ENCODE results near the gene STK32A. TPM values are rescaled to one million over a fixed set of nuclear protein-coding genes. Genes with fewer than 3 reads are reported as not detected.

STK32A gene
- total RNA-seq, 1 experiment from 2014 or later, result 1.3 TPM

GRCh38 chr5:147372191-147372590 is 137.4 kb downstream of the STK32A start:
- Mint-ChIP-seq H3K9me3 (no peaks in the 10 kb centered on the region), H3K4me3 (no peak overlapping the region), H3K27ac (no peak overlapping the region), H3K4me1 (peaks cover 5 to 6% of the 10 kb centered on the region in 2 experiments), H3K36me3 (ENCODE audit: insufficient read depth in 1 of 3, low read depth in 3 of 3) (no peaks in the 10 kb centered on the region), H3K27me3 (ENCODE audit: low read depth) (no peaks in the 10 kb centered on the region)
- H2BK20ac ChIP-seq (ENCODE audit: low read depth, low read length, poor library complexity, severe bottlenecking), result no peak overlapping the region
- no peak overlapping the region for H3K9ac ChIP-seq (ENCODE audit: extremely low read depth, insufficient read length, low read length)
- H2AK5ac ChIP-seq (ENCODE audit: insufficient read length, low read length), result no peak overlapping the region
- H3K56ac ChIP-seq (ENCODE audit: insufficient read length, low read depth, low read length), result no peak overlapping the region
- no peak for TF ChIP-seq CTCF (conservative IDR thresholded peaks at IDR 0.05)
- no peaks in the 10 kb centered on the region for H3K4me1 ChIP-seq (ENCODE audit: insufficient read depth, low read length)
- no peak overlapping the region for H4K91ac ChIP-seq (ENCODE audit: insufficient read length, low read depth, low read length)
- H4K8ac ChIP-seq (replicated peaks; ENCODE audit: insufficient read length, low read depth, low read length), result no peak overlapping the region
- no peak overlapping the region for H3T11ph ChIP-seq (ENCODE audit: low read length)
- H3K79me2 ChIP-seq (ENCODE audit: insufficient read depth, low read length), result no peaks in the 10 kb centered on the region
- H2BK120ac ChIP-seq (ENCODE audit: low read depth, low read length, poor library complexity, severe bottlenecking), result no peak overlapping the region
- H4K5ac ChIP-seq (ENCODE audit: insufficient read length, low read depth, low read length), result no peak overlapping the region
- no peaks in the 10 kb centered on the region for H3K23me2 ChIP-seq (ENCODE audit: insufficient read length, low read depth, low read length, poor library complexity, severe bottlenecking)
- no peak overlapping the region for H2BK5ac ChIP-seq (ENCODE audit: insufficient read length, low read length)
- H3K9me3 ChIP-seq (ENCODE audit: control insufficient read depth, low read depth, low read length), result no peaks in the 10 kb centered on the region
- H3K4me2 ChIP-seq (ENCODE audit: insufficient read depth, insufficient read length, low read length), result no peak overlapping the region
- no peak overlapping the region for H3K18ac ChIP-seq (ENCODE audit: insufficient read length, low read depth, low read length)
- H3K4ac ChIP-seq (ENCODE audit: low read depth, low read length), result no peak overlapping the region
- no peak overlapping the region for H3K23ac ChIP-seq (ENCODE audit: insufficient read length, low read depth, low read length)
- no peak overlapping the region for H2AFZ ChIP-seq (ENCODE audit: low read length)
- H4K20me1 ChIP-seq (ENCODE audit: control insufficient read depth, insufficient read depth, insufficient read length), result no peaks in the 10 kb centered on the region
- H2BK12ac ChIP-seq (ENCODE audit: insufficient read length, low read depth, low read length), result no peak overlapping the region
- no peak for DNase-seq
- no peak overlapping the region for H2BK15ac ChIP-seq (ENCODE audit: low read depth, low read length)
- no peak overlapping the region for H3K14ac ChIP-seq (ENCODE audit: insufficient read depth, low read length)
- no peaks in the 10 kb centered on the region for H3K79me1 ChIP-seq (ENCODE audit: insufficient read depth, low read depth, low read length, poor library complexity, severe bottlenecking)
- WGBS (ENCODE audit: extremely low coverage, insufficient read length, low lambda C conversion rate), result no CpG with 5 or more reads among the region's 1 CpG
- H3K27me3 ChIP-seq (ENCODE audit: insufficient read depth, low read length), result no peaks in the 10 kb centered on the region
- no peak overlapping the region for H3K27ac ChIP-seq (ENCODE audit: insufficient read length, low read depth, low read length)

Data from H9 (cell line).